Measurements from ENCODE around the gene ZBTB49.
A peak's percentile ranks its signal among the peaks of the same experiment; 100 is the strongest.

Gene ZBTB49

GRCh38 chr4:4326166-4326565 is 36.1 kb downstream of the ZBTB49 start:
- no peak for DNase-seq

- DNase-seq: no peak
These were observed 37.6 kb downstream of the ZBTB49 start for GRCh38 chr4:4327652-4328121.

GRCh38 chr4:4328206-4328605 is 38.2 kb downstream of the ZBTB49 start:
- DNase-seq: no peak

- DNase-seq: no peak
These were observed 38.8 kb downstream of the ZBTB49 start for GRCh38 chr4:4328840-4329239.

- no peak for DNase-seq
These were observed 39.4 kb downstream of the ZBTB49 start for GRCh38 chr4:4329496-4329895.

GRCh38 chr4:4330794-4331193 is 40.7 kb downstream of the ZBTB49 start:
- DNase-seq: no peak

- DNase-seq: no peak
These were observed 42.5 kb downstream of the ZBTB49 start for GRCh38 chr4:4332529-4332928.

GRCh38 chr4:4333265-4333706 is 43.2 kb downstream of the ZBTB49 start:
- DNase-seq: no peak

GRCh38 chr4:4334798-4335520 is 44.9 kb downstream of the ZBTB49 start:
- DNase-seq: peak; percentile 59

GRCh38 chr4:4338210-4339001 is 48.4 kb downstream of the ZBTB49 start:
- no peak for DNase-seq

- no peak for DNase-seq
These were observed 49.5 kb downstream of the ZBTB49 start for GRCh38 chr4:4339504-4340085.

- DNase-seq: no peak
These were observed 52.0 kb downstream of the ZBTB49 start for GRCh38 chr4:4341861-4342650.

GRCh38 chr4:4343038-4343437 is 53.0 kb downstream of the ZBTB49 start:
- DNase-seq: no peak

- DNase-seq: no peak
These were observed 55.0 kb downstream of the ZBTB49 start for GRCh38 chr4:4344915-4345527.

GRCh38 chr4:4347585-4347984 is 57.5 kb downstream of the ZBTB49 start:
- no peak for DNase-seq

- DNase-seq: peak; percentile 0
These were observed 58.5 kb downstream of the ZBTB49 start for GRCh38 chr4:4348585-4348984.

- DNase-seq: no peak
These were observed 59.8 kb downstream of the ZBTB49 start for GRCh38 chr4:4349867-4350266.

GRCh38 chr4:4350909-4351308 is 60.9 kb downstream of the ZBTB49 start:
- DNase-seq: no peak

GRCh38 chr4:4355302-4355701 is 65.3 kb downstream of the ZBTB49 start:
- no peak for DNase-seq

GRCh38 chr4:4356106-4357041 is 66.3 kb downstream of the ZBTB49 start:
- no peak for DNase-seq

Data from activated T-cell treated with anti-CD3 and anti-CD28 coated beads for 4 hours (primary cell).